IMR-90 (cell line): ENCODE data around the gene SPATA31E1. TPM values are rescaled to one million over a fixed set of nuclear protein-coding genes. Genes with fewer than 3 reads are reported as not detected.

ENCODE experiments used
- ATAC-seq: fragments of 200-7000 bp; cut with Tn5 transposase; 2 replicates; pipeline ENCODE4 v1.9.1; 2020; ENCODE audit warnings: low read depth, mild to moderate bottlenecking, moderate library complexity
- BruUV-seq: library from RNA; stranded (reverse); fragments of 400-500 nt; replicated peaks from 2 replicates; lab custom pipeline; 2021; lab: Mats Ljungman, UMichigan
- CTCF ChIA-PET: fragments of 300-600 bp; formaldehyde crosslinking; extraction: SDS; loops from one replicate; lab custom pipeline; 2021; ENCODE audit warnings: antibody characterized with exemption; lab: Yijun Ruan, JAX
- POLR2A ChIA-PET: fragments of 300-600 bp; sonication (Branson Sonifier 250); formaldehyde crosslinking; loops from one replicate; lab custom pipeline; 2022; ENCODE audit warnings: antibody characterized with exemption; ENCODE audit not compliant: unreplicated experiment; lab: Charles Lee
- DNase-seq: peaks from one replicate; pipeline ENCODE4 v3.0.0; 2013
- H2AFZ ChIP-seq: replicated peaks from 2 replicates; pipeline ENCODE3; 2013; ENCODE audit warnings: low read length, mild to moderate bottlenecking; ENCODE audit not compliant: poor library complexity
- H2AK5ac ChIP-seq: 2 replicates; pipeline ENCODE4 v1.6.1; 2013; ENCODE audit warnings: low read depth, low read length, inconsistent platforms
- H2AK9ac ChIP-seq: replicated peaks from 2 replicates; pipeline ENCODE3; 2013; ENCODE audit warnings: mild to moderate bottlenecking, low read depth, low read length, moderate library complexity; ENCODE audit not compliant: poor library complexity
- H2BK120ac ChIP-seq: 2 replicates; pipeline ENCODE4 v1.6.1; 2013; ENCODE audit warnings: low read depth, low read length, inconsistent platforms
- H2BK15ac ChIP-seq: 3 replicates; pipeline ENCODE4 v1.6.1; 2013; ENCODE audit warnings: low read depth, low read length, inconsistent platforms
- H2BK20ac ChIP-seq: 2 replicates; pipeline ENCODE4 v1.6.1; 2013; ENCODE audit warnings: low read depth, mild to moderate bottlenecking, inconsistent platforms, low read length, moderate library complexity
- H2BK5ac ChIP-seq: 2 replicates; pipeline ENCODE4 v1.6.1; 2013; ENCODE audit warnings: mild to moderate bottlenecking, low read depth, low read length, inconsistent platforms; ENCODE audit not compliant: poor library complexity, severe bottlenecking
- H3K14ac ChIP-seq: replicated peaks from 2 replicates; pipeline ENCODE4 v1.6.1; 2013; ENCODE audit warnings: low read depth, low read length, inconsistent platforms
- H3K18ac ChIP-seq: 2 replicates; pipeline ENCODE4 v1.6.1; 2013; ENCODE audit warnings: low read depth, low read length, control low read depth
- H3K23ac ChIP-seq: 2 replicates; pipeline ENCODE4 v1.6.1; 2013; ENCODE audit warnings: low read depth, low read length, inconsistent platforms
- H3K27ac ChIP-seq: 2 replicates; pipeline ENCODE4 v1.5.1; 2013; ENCODE audit warnings: mild to moderate bottlenecking, control low read depth, low read length; ENCODE audit not compliant: insufficient read depth
- H3K27me3 ChIP-seq: 2 replicates; pipeline ENCODE4 v1.6.1; 2013; ENCODE audit warnings: low read length; ENCODE audit not compliant: control insufficient read depth, insufficient read depth
- H3K36me3 ChIP-seq: 2 replicates; pipeline ENCODE4 v1.6.1; 2013; ENCODE audit warnings: low read length, mixed read lengths; ENCODE audit not compliant: control insufficient read depth, insufficient read depth
- H3K4ac ChIP-seq: 2 replicates; pipeline ENCODE4 v1.6.1; 2013; ENCODE audit warnings: low read depth, low read length, inconsistent platforms
- H3K4me1 ChIP-seq: 2 replicates; pipeline ENCODE4 v1.6.1; 2013; ENCODE audit warnings: low read length, mixed read lengths; ENCODE audit not compliant: control insufficient read depth, insufficient read depth
- H3K4me2 ChIP-seq: 2 replicates; pipeline ENCODE4 v1.6.1; 2013; ENCODE audit warnings: low read depth, mild to moderate bottlenecking, control low read depth, low read length, moderate library complexity
- H3K4me3 ChIP-seq: 2 replicates; pipeline ENCODE4 v1.5.1; 2013; ENCODE audit warnings: low read depth, mild to moderate bottlenecking, control low read depth, low read length, moderate library complexity; ENCODE audit not compliant: insufficient read depth
- H3K56ac ChIP-seq: 2 replicates; pipeline ENCODE4 v1.6.1; 2013; ENCODE audit warnings: low read length, inconsistent platforms; ENCODE audit not compliant: insufficient read depth; ENCODE audit errors: extremely low read depth
- H3K79me1 ChIP-seq, 2 experiments: 2 replicates each; pipeline ENCODE4 v1.6.1; 2013; ENCODE audit warnings: low read length in 2 of 2, inconsistent platforms in 1 of 2, low read depth in 1 of 2
- H3K9ac ChIP-seq: 2 replicates; pipeline ENCODE4 v1.6.1; 2013; ENCODE audit warnings: low read depth, low read length, control low read depth
- H3K9me1 ChIP-seq: 2 replicates; pipeline ENCODE4 v1.6.1; 2013; ENCODE audit warnings: low read length, inconsistent platforms; ENCODE audit not compliant: insufficient read depth
- H3K9me3 ChIP-seq: 2 replicates; pipeline ENCODE4 v1.6.1; 2013; ENCODE audit warnings: low read length; ENCODE audit not compliant: control insufficient read depth, insufficient read depth
- H4K20me1 ChIP-seq: 2 replicates; pipeline ENCODE4 v1.6.1; 2013; ENCODE audit warnings: low read length, inconsistent platforms; ENCODE audit not compliant: insufficient read depth
- H4K5ac ChIP-seq: 2 replicates; pipeline ENCODE4 v1.6.1; 2013; ENCODE audit warnings: mild to moderate bottlenecking, low read depth, low read length, control low read depth
- H4K8ac ChIP-seq, 2 experiments: 2 replicates each; pipeline ENCODE4 v1.6.1; 2013; ENCODE audit warnings: low read depth in 2 of 2, low read length in 2 of 2, control low read depth in 1 of 2, inconsistent platforms in 1 of 2
- H4K91ac ChIP-seq: 2 replicates; pipeline ENCODE4 v1.6.1; 2013; ENCODE audit warnings: low read depth, low read length, inconsistent platforms; ENCODE audit not compliant: insufficient read depth
- BHLHE40 ChIP-seq: fragments of 150-350 bp; IDR thresholded peaks from 2 replicates; pipeline ENCODE4 v1.6.1; 2016; ENCODE audit warnings: mild to moderate bottlenecking, low read depth, low read length
- CEBPB ChIP-seq: IDR thresholded peaks from 2 replicates; pipeline ENCODE4 v1.6.1; 2012; ENCODE audit warnings: low read depth, low read length, improper control_type of control experiment
- CHD1 ChIP-seq: IDR thresholded peaks from 2 replicates; pipeline ENCODE4 v1.6.1; 2012; ENCODE audit warnings: low read depth, low read length, improper control_type of control experiment
- ELK1 ChIP-seq: fragments of 150-350 bp; IDR thresholded peaks from 2 replicates; pipeline ENCODE4 v1.6.1; 2016; ENCODE audit warnings: low read depth, mild to moderate bottlenecking, low read length, moderate library complexity, borderline replicate concordance
- FOS ChIP-seq: fragments of 150-350 bp; IDR thresholded peaks from 2 replicates; pipeline ENCODE4 v1.6.1; 2016; ENCODE audit warnings: low read depth, low read length
- MAFK ChIP-seq: IDR thresholded peaks from 2 replicates; pipeline ENCODE4 v1.6.1; 2012; ENCODE audit warnings: low read depth, low read length, improper control_type of control experiment
- MAZ ChIP-seq: IDR thresholded peaks from 2 replicates; pipeline ENCODE4 v1.6.1; 2012; ENCODE audit warnings: low read depth, mild to moderate bottlenecking, low read length, improper control_type of control experiment, moderate library complexity, borderline replicate concordance
- MXI1 ChIP-seq: IDR thresholded peaks from 2 replicates; pipeline ENCODE4 v1.6.1; 2012; ENCODE audit warnings: low read depth, mild to moderate bottlenecking, low read length, moderate library complexity, borderline replicate concordance
- NFE2L2 ChIP-seq: fragments of 150-350 bp; IDR thresholded peaks from 2 replicates; pipeline ENCODE4 v1.6.1; 2016; ENCODE audit warnings: low read depth, mild to moderate bottlenecking, low read length
- POLR2A ChIP-seq: IDR thresholded peaks from 2 replicates; pipeline ENCODE4 v1.6.1; 2012; ENCODE audit warnings: mild to moderate bottlenecking, low read depth, low read length
- RAD21 ChIP-seq: IDR thresholded peaks from 2 replicates; pipeline ENCODE4 v1.6.1; 2012; ENCODE audit warnings: low read length, improper control_type of control experiment
- RCOR1 ChIP-seq: IDR thresholded peaks from 2 replicates; pipeline ENCODE4 v1.6.1; 2012; ENCODE audit warnings: mild to moderate bottlenecking, low read length, improper control_type of control experiment; ENCODE audit not compliant: insufficient replicate concordance
- RFX5 ChIP-seq: IDR thresholded peaks from 2 replicates; pipeline ENCODE4 v1.8.0; 2012; ENCODE audit warnings: low read depth, mild to moderate bottlenecking, low read length, moderate library complexity
- SMC3 ChIP-seq: fragments of 150-350 bp; IDR thresholded peaks from 2 replicates; pipeline ENCODE4 v1.6.1; 2016; ENCODE audit warnings: low read depth, mild to moderate bottlenecking, antibody characterized with exemption, low read length, moderate library complexity
- USF2 ChIP-seq: fragments of 150-350 bp; IDR thresholded peaks from 2 replicates; pipeline ENCODE4 v1.6.1; 2017; ENCODE audit warnings: mild to moderate bottlenecking, antibody characterized with exemption, low read length, low read depth
- WGBS, 2 experiments: methylation state at CpG; one replicate each; pipeline versions ENCODE4 v1.1.5 to v1.1.7; 2013; ENCODE audit warnings: missing lambda C conversion rate in 2 of 2; ENCODE audit not compliant: insufficient read length in 1 of 2; ENCODE audit errors: extremely low coverage in 2 of 2; 5-methylcytosine and 5-hydroxymethylcytosine counted together
- dilution Hi-C: fragments of 300-500 bp; cut with HindIII; formaldehyde crosslinking; loops from one replicate; pipeline ENCODE4 v1.14.3; 2018; ENCODE audit warnings: low sequenced_read_pairs; ENCODE audit not compliant: unreplicated experiment
- in situ Hi-C: fragments of 300-500 bp; cut with MboI; formaldehyde crosslinking; loops from 3 replicates; pipeline ENCODE4 v1.14.3; 2019; ENCODE audit warnings: low sequenced_read_pairs, inconsistent platforms, mixed read lengths
- intact Hi-C: fragments of 100-400 bp; cut with micrococcal nuclease; formaldehyde crosslinking; loops from 2 replicates; pipeline ENCODE4 v1.10.0; 2022
- polyA plus RNA-seq, 3 experiments: library from polyadenylated mRNA; depleted of rRNA; stranded (reverse); fragments of >200 nt; gene quantifications; 2 replicates each; pipeline ENCODE4 v1.2.3, GENCODE V29; 2012; ENCODE audit warnings: low replicate concordance in 1 of 3
- total RNA-seq: library from RNA; depleted of rRNA; stranded (reverse); fragments of >200 nt; gene quantifications from 2 replicates; pipeline ENCODE4 v1.2.3, GENCODE V29; 2012

Gene SPATA31E1
- total and polyA plus RNA-seq, 2 of the 4 experiments (the other 2 are of a cell fraction): 0.03 TPM; not detected in 1

GRCh38 chr9:87878989-87879511, 3.6 kb upstream of the SPATA31E1 start:
- CTCF ChIA-PET: interaction anchor here (0.9 kb wide), 1 partner anchor 66 kb away, joined by 4 read pairs; no protein-coding TSS in a partner anchor
- H2BK120ac ChIP-seq: peak overlapping the region; percentile 92
- TF ChIP-seq USF2 (no peak), CEBPB (0 out of 2 replicates have a peak, but pooled peaks have one; percentile 29), SMC3 (no peak), NFE2L2 (peak; percentile 94), ELK1 (no peak), MAZ (no peak), MAFK (peak; percentile 38; the same call in 1 of the 2 replicates), FOS (peak; percentile 60; the same call in 1 of the 2 replicates), CHD1 (no peak), RAD21 (no peak), RCOR1 (no peak), MXI1 (no peak), BHLHE40 (no peak), POLR2A (no peak), RFX5 (no peak)

More at GRCh38 chr9:87878989-87879511, 3.6 kb upstream of the SPATA31E1 start:
- WGBS, 2 experiments: no CpG with 5 or more reads among the region's 1 CpG
- in situ Hi-C loops (no loop called here), dilution Hi-C loops (no loop called here), intact Hi-C loops (no loop called here)
- no peak overlapping the region; the same call in 1 of the 2 replicates for H3K4ac ChIP-seq
- H2AK9ac ChIP-seq: no peak overlapping the region
- H3K27ac ChIP-seq: peak overlapping the region; percentile 41; the same call in 1 of the 2 replicates
- H3K18ac ChIP-seq: peak overlapping the region; percentile 99; the same call in 1 of the 2 replicates
- H4K20me1 ChIP-seq: no peaks in the 10 kb centered on the region
- H4K91ac ChIP-seq: peak overlapping the region; percentile 68; the same call in 1 of the 2 replicates
- POLR2A ChIA-PET: no interaction called here
- H2BK15ac ChIP-seq: peak overlapping the region; percentile 91; the same call in 2 of the 3 replicates
- H3K79me1 ChIP-seq: no peaks in the 10 kb centered on the region
- H4K5ac ChIP-seq: peak overlapping the region; percentile 88; the same call in 1 of the 2 replicates
- H3K9me3 ChIP-seq: peaks cover 10% of the 10 kb centered on the region
- no peak overlapping the region for H2AK5ac ChIP-seq
- H4K8ac ChIP-seq: peak overlapping the region in 1 of 2 experiments; percentile 61; a peak in 1 of 4 replicates
- H3K4me2 ChIP-seq: peak overlapping the region; percentile 21; the same call in 1 of the 2 replicates
- no TSS peak for BruUV-seq
- no peaks in the 10 kb centered on the region for H3K36me3 ChIP-seq
- H2BK20ac ChIP-seq: peak overlapping the region; percentile 88
- peaks cover 3% of the 10 kb centered on the region; the same call in 1 of the 2 replicates for H3K9me1 ChIP-seq
- no peaks in the 10 kb centered on the region for H3K27me3 ChIP-seq
- H3K56ac ChIP-seq: peak overlapping the region; percentile 43; the same call in 1 of the 2 replicates
- H2AFZ ChIP-seq: no peak overlapping the region
- DNase-seq: peak; percentile 87
- H3K4me1 ChIP-seq: peaks cover 14% of the 10 kb centered on the region
- no peak overlapping the region for H3K23ac ChIP-seq
- H2BK5ac ChIP-seq: peak overlapping the region; percentile 96
- peak overlapping the region; percentile 51; the same call in 1 of the 2 replicates for H3K14ac ChIP-seq
- H3K9ac ChIP-seq: no peak overlapping the region
- no peak overlapping the region for H3K4me3 ChIP-seq
- ATAC-seq: peak; percentile 72
